HG03175 (cell line): ENCODE data around the gene BBX.
"Not testable (repeated sequence)": the region's sequence is repeated elsewhere in the genome, so short reads cannot be mapped to it uniquely, and the experiment has no call there.

Source experiments
- ATAC-seq: cut with Tn5 transposase; IDR thresholded peaks from one replicate; pipeline ENCODE4 v1.9.1; 2021; ENCODE audit warnings: mild to moderate bottlenecking, moderate library complexity; ENCODE audit not compliant: unreplicated experiment

The BBX gene

GRCh38 chr3:107676469-107677309 lies 153.9 kb downstream of the BBX start:
- ATAC-seq: no peak

GRCh38 chr3:107679921-107680320 lies 157.2 kb downstream of the BBX start:
- ATAC-seq: no peak

- ATAC-seq: no peak
Measured at GRCh38 chr3:107680698-107681097, 157.9 kb downstream of the BBX start.

GRCh38 chr3:107681396-107681795 lies 158.6 kb downstream of the BBX start:
- ATAC-seq: no peak

GRCh38 chr3:107682580-107682979 lies 159.8 kb downstream of the BBX start:
- no peak for ATAC-seq

GRCh38 chr3:107683447-107683846 lies 160.7 kb downstream of the BBX start:
- ATAC-seq: no peak

- no peak for ATAC-seq
Measured at GRCh38 chr3:107684431-107684925, 161.7 kb downstream of the BBX start.

GRCh38 chr3:107685383-107685782 lies 162.6 kb downstream of the BBX start:
- ATAC-seq: no peak

GRCh38 chr3:107687056-107687581 lies 164.4 kb downstream of the BBX start:
- no peak for ATAC-seq

GRCh38 chr3:107689355-107689754 lies 166.6 kb downstream of the BBX start:
- ATAC-seq: no peak

- peak; percentile 86 for ATAC-seq
Measured at GRCh38 chr3:107690522-107691138, 167.9 kb downstream of the BBX start.

- ATAC-seq: not testable (repeated sequence)
Measured at GRCh38 chr3:107691984-107692383, 169.2 kb downstream of the BBX start.

- ATAC-seq: not testable (repeated sequence)
Measured at GRCh38 chr3:107697348-107697747, 174.6 kb downstream of the BBX start.

GRCh38 chr3:107697855-107698254 lies 175.1 kb downstream of the BBX start:
- ATAC-seq: not testable (repeated sequence)

- ATAC-seq: no peak
Measured at GRCh38 chr3:107699682-107700081, 176.9 kb downstream of the BBX start.

GRCh38 chr3:107701299-107701698 lies 178.5 kb downstream of the BBX start:
- no peak for ATAC-seq

GRCh38 chr3:107704477-107704876 lies 181.7 kb downstream of the BBX start:
- ATAC-seq: no peak

- no peak for ATAC-seq
Measured at GRCh38 chr3:107705046-107705445, 182.3 kb downstream of the BBX start.

GRCh38 chr3:107710851-107711250 lies 188.1 kb downstream of the BBX start:
- no peak for ATAC-seq

- no peak for ATAC-seq
Measured at GRCh38 chr3:107716734-107717133, 194.0 kb downstream of the BBX start.

- ATAC-seq: no peak
Measured at GRCh38 chr3:107718547-107718946, 195.8 kb downstream of the BBX start.

- no peak for ATAC-seq
Measured at GRCh38 chr3:107727102-107727501, 204.3 kb downstream of the BBX start.
